Activated naive CD8-positive, alpha-beta T cell treated with anti-CD3 and anti-CD28 coated beads, Interleukin-2, amount 50 U/mL, for 16 hours (primary cell): ENCODE data around the gene ADARB2.

Experiments used
- DNase-seq: peaks from one replicate; pipeline ENCODE4 v3.0.0-alpha.2; 2020; ENCODE audit warnings: low read depth, low spot score

The ADARB2 gene

DNA sequence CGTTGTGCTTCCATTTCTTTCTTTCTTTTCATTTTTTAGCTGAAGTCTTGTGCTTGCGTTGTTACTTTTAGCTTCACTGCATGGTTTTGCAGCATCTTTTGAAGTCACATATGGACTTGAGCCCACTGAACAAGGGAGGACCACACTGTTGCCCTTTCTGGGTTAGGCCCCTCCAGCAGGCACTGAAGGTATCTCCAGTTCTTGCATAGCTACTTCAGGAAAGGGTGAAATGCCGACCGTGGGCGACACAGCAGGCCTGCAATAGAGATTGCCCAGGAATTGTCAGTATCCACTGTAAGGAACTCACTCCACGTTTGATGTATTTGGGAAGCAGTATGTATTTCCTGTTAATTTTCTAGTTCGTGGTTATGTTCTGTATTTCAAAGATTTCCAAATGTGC, 596.1 kb downstream of the ADARB2 start:
- no peak for DNase-seq

DNA sequence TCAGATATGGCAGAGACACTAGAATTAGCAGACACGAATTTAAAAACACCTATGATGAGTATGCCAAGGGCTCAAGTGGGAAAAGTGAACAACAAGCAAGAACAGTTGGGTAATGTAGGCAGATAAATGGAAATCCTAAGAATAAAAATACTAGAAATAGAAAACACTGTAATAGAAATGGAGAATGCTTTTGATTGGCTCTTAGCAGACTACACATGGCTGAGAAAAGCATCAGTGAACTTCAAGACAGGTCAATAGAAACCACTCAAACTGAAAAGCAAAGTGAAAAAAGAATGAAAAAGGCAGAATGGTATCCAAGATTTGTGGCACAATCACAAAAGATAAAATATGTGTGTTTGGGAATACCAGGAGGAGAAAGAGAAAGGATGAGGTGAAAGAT, 598.8 kb downstream of the ADARB2 start:
- no peak for DNase-seq

DNA sequence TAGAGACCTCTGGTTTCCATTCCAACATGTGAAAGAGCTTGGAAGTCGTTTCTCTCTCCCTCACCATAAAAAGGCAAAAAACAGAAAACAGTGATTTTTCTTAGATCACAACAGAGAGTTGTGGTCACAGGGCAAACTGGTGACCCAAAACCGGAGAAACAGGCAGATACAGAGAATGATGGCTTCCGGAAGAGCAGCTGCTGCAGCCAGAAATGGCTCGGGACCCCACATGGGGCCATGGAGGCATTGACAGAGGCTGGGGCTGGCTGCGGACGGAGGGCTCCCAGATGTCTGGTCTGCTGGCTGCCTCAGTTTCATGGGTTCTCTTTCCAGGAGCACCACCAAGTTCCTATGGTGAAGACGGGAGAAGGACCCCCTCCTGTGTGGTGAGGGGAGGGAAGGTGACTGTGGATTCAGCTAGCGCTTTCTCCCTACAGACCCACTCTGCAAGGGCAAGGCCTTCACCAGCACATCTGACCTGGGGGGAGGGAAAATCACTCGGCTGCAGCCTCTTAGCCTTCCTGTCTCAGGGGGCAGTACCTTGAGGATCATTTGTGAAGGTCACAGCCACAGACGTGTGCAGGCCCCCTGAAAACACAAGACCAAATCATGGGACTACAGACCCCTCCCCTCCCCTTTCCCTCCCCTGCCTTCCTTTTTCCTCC, 599.7 kb downstream of the ADARB2 start:
- DNase-seq, result no peak

DNA sequence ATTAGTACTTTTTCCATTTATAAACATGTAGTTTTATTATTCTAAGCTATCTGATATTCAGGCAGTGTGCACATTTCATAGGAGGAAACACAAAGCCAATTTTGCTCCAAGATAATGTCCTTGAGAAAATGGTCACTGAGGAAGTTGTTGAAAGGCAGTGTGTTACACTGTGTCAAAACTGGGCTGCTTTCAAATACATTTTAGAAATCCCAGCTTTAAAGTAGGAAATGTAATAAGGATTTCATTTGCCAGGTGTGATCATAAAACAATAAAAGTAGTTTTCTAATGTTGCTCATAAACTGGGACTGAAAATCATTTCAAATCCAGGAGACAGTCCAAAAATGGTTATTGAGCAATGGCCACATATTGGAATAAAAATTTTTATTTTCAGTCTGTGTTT, 601.1 kb downstream of the ADARB2 start:
- DNase-seq, result no peak

DNA sequence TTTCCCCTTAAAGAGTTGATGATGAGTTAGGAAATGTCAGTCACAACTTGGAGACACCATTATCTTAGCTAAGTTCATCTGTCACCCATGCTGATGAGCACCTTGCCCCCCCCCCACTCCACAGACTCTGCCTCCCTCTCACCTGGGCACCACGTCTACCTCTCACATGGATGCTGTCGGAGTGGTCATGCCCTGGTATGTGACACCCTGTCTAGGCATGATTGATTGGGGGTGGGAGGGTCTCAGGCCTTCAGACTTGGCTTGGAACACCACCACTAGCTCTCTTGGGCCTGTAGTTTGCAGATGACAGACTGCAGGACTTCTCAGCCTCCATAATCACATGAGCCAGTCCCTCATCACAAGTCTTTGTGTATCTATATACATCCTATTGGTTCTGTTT, 603.2 kb downstream of the ADARB2 start:
- DNase-seq, result no peak

DNA sequence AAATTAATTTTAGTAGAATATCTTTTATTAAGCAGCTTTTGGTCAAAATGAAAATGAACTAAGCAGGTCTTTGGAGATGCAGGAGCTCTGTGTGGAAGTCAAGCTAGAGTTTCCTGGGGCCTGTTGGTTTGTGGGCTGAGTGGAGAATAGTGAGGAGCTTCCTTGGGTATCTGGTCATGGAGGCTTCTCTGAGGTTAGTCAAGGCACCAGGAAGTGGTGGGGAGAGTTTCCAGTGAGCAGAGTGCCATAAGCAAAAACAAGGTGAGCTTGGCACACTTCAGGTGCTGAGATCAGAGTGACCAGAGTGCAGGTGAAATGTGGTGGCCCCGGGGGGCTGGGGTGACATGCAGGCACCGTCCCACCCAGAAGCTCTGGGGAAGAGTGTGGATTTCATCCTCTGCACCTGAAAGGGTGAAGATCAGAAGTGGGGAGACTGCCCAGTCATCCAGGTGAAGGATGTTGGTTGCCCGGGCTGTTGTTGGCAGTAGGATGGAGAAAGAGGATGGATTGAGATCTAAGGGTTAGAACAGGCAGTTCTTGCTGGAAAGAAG, 603.8 kb downstream of the ADARB2 start:
- DNase-seq, result no peak

DNA sequence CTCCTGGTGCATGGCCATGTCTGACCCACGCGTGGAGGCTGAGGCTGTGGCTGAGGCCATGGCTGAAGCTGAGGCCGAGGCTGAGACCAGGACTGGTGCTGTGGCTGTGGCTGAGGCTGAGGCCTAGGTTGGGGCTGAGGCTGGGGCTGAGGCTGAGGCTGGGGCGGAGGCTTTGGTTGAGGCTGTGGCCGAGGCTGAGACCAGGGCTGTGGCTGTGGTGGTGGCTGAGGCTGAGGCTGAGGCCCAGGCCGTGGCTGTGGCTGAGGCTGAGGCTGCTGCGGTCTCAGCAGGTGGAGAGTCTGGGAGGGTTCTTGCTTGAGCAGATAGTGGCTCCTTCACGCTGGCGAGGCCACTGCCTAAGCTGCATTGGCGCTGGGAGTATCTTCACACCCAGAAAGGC, 604.7 kb downstream of the ADARB2 start:
- no peak for DNase-seq

DNA sequence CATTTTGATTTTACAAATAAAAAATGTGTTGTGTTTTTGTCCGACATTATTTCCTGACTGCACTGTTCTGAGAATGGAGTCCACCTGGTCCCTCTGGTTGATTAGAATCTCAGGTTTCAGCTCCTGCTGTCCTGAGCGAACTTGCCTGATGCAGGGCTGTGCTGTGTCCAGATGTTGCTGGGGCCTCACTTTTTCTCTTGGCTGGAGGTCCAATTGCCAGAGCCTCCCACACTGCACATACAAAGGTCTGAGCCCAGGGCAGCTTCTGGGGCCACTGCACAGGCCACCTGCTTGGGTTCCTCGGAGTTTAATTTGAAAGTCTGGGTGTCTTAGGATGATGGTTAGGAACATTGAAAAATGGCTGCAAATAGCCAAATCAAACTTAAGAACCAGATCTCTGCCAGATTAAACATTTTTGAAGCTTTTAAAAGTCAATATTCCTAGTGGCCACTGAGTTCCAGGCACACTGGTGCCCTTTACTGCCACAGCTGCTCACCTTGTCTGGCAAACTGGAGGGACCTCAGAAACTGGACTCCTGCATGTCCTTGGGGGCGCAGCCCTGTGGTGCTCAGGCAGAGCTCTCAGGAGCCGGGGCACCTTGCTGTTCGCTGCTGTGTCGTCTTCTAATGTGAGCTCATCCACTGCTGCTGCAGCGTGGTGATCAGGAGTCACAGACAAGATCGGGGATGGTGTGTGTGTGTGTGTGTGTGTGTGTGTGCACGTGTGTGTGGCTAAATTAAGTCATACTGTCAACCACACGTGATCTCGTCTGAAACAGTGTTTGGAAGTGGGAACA, 606.1 kb downstream of the ADARB2 start:
- no peak for DNase-seq

DNA sequence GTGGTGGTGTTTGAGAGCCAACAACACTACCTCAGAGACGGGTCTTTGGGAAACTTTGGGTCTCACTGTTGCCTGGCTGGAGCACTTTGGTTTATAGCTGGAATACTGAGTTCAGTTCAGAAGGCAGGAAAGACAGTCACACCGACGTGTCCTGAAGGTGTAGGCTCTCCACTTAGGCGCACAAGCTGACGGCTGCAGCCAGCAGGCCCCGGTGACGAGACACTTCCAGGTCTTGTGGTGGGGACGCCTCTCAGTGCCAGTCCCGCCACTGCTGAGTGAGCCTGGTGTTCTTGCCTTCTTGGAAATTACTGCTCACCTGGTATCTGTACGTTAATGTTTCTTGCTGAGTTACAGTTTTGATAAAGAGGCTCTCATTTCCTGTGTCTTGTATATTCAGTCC, 607.1 kb downstream of the ADARB2 start:
- DNase-seq, result no peak

DNA sequence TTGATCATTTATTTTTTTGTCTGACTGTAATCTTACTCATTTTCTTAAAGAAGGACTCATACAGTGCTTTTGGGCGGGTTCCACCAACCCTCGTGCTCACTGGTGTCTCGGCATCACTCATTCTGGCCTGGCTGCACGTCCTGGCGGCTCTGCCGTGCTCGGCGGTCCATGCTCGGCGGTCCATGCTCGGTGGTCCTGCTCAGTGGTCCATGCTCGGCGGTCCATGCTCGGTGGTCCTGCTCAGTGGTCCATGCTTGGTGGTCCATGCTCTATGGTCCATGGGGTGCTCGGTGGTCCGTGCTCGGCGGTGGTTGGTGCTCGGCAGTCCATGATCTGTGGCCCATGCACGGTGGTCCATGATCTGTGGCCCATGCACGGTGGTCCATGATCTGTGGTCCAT, 608.7 kb downstream of the ADARB2 start:
- DNase-seq, result no peak

DNA sequence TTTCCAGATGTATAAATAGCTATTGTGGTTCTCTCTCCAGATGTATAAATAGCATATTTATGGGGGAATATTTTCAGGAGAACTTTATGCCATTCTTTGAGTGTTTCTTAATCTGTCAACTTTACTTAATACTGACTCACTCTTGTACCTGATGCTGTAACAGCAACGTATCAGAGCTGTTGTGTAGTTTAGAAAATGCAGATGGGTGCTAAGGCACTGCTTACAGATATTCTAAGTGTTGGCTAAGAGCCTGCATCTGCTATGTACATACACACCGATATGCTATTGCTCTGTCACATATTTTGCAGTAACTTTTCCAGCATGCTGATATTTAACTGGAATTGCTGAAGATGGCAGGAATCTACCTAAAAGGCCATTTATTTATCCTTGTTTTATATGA, 609.2 kb downstream of the ADARB2 start:
- DNase-seq, result no peak

DNA sequence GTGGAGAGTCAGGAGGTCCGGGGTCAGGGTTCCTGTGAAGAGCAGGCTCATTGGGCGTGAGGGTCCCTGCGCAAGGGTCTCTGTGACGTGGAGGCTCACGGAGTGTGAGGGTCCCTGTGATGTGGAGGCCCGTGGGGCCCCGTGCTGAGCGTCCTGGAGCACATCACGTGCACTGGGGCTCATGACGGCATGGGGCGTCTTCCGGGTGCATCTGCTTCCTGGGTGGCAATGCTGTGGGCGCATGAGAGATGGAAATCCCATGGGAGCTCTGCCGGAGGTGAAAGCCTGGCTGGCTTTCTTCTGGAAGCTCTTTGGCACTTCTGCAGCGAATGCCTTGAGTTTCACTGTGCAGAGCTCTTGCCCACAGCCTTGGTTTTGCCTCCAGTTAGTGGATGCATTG, 609.7 kb downstream of the ADARB2 start:
- no peak for DNase-seq
